ENCODE data around the gene RABEP1. TPM values are rescaled to one million over a fixed set of nuclear protein-coding genes. Genes with fewer than 3 reads are reported as not detected.
"Not testable (repeated sequence)": the region's sequence is repeated elsewhere in the genome, so short reads cannot be mapped to it uniquely, and the experiment has no call there.

RABEP1 gene
- total RNA-seq, 6 experiments from 2014 or later = 41.1 to 48.5 (median 45.6) TPM

GRCh38 chr17:5238333-5238732 lies 43.8 kb upstream of the RABEP1 start:
- Mint-ChIP-seq H3K4me1 (ENCODE audit: low read depth) (peaks cover 9% of the 10 kb centered on the region), H3K36me3 (ENCODE audit: low read depth) (no peaks in the 10 kb centered on the region), H3K9me3 (no peaks in the 10 kb centered on the region), H3K4me3 (no peak overlapping the region), H3K27ac (no peak overlapping the region), H3K27me3 (ENCODE audit: insufficient read depth) (peaks cover 4% of the 10 kb centered on the region)
- no peak for DNase-seq
- no peak for TF ChIP-seq CTCF (IDR thresholded peaks at IDR 0.05)

- DNase-seq; H3K36me3 Mint-ChIP-seq (ENCODE audit: low read depth); H3K27me3 Mint-ChIP-seq (ENCODE audit: insufficient read depth); H3K9me3 Mint-ChIP-seq; H3K4me1 Mint-ChIP-seq (ENCODE audit: low read depth); H3K27ac Mint-ChIP-seq; H3K4me3 Mint-ChIP-seq: not testable (repeated sequence)
These were observed 42.3 kb upstream of the RABEP1 start for GRCh38 chr17:5239769-5240168.

DNA sequence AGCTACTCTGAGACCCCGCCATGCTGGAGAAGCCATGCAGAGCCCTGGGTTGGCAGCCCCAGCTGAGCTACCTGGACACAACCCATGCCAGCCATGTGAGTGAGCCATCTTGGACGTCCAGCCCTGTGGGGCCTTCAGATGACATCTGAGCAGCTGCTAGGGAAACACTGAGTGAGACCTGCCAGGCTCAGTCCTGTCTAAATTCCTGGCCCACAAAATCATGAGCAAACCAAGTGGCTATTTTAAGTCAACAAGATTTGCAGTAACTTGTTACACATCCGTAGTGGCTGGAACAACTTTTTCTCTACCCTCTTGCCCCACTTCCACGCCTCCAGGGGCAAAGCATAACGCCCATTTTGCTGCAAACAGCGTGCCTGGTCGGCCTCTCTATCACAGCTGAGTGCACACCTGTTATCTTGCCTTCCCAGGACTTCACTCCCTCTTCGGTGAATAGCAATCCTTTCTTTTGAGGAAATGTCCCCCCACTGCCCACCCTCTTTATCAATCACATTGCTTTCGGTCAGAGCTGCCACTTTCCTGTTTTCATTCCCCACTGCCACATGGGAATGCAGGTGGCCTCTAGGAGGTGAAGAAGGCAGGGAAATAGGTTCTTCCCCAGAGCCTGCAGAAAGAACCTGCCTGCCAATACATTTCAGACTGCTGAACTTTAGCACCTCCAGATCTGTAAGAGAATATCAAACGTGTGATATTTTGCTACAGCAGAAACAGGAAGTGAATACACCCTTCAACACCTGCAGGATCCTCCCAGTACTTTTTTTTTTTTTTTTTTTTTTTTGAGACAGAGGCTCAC lies 40.0 kb upstream of the RABEP1 start:
- Mint-ChIP-seq H3K27ac (no peak overlapping the region), H3K27me3 (ENCODE audit: insufficient read depth) (peaks cover 6% of the 10 kb centered on the region), H3K9me3 (no peaks in the 10 kb centered on the region), H3K36me3 (ENCODE audit: low read depth) (no peaks in the 10 kb centered on the region), H3K4me1 (ENCODE audit: low read depth) (peaks cover 8% of the 10 kb centered on the region), H3K4me3 (no peak overlapping the region)
- DNase-seq = no peak
- no peak for TF ChIP-seq CTCF (IDR thresholded peaks at IDR 0.05)

GRCh38 chr17:5247621-5248020 lies 34.5 kb upstream of the RABEP1 start:
- TF ChIP-seq CTCF (IDR thresholded peaks at IDR 0.05) = no peak
- H3K9me3 Mint-ChIP-seq = no peaks in the 10 kb centered on the region
- peaks cover 6% of the 10 kb centered on the region; the same call in 1 of the 2 replicates for H3K4me1 Mint-ChIP-seq (ENCODE audit: low read depth)
- no peak overlapping the region for H3K27ac Mint-ChIP-seq
- peaks cover 4% of the 10 kb centered on the region for H3K27me3 Mint-ChIP-seq (ENCODE audit: insufficient read depth)
- no peaks in the 10 kb centered on the region for H3K36me3 Mint-ChIP-seq (ENCODE audit: low read depth)
- no peak overlapping the region for H3K4me3 Mint-ChIP-seq
- DNase-seq = no peak

DNA sequence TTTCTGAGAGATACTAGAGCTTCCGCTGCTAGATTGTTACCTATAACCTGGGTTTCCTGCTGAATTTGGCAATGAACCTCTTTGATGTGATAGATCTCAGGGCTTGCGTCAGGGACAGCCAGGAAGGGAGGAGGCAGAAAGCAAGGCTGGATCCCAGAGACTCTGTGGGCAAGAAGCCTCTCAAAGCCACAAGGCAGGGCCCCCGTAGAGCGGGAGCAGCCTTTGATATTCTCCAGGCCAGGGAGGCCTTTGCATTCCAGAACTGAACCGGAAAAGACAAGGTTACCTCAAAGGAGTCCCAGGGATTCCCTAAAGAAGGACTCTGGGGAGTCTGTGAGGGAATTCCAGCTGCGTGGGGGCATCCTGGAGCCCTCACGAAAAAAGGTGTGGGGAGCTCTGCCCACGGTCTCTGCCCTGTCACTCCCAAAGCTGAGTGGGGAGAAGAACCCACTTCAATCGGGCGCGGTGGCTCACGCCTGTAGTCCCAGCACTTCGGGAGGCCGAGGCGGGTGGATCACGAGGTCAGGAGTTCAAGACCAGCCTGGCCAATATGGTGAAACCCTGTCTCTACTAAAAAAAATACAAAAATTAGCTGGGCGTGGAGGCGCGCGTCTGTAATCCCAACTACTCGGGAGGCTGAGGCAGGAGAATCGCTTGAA lies 33.1 kb upstream of the RABEP1 start:
- peaks cover 4% of the 10 kb centered on the region for H3K27me3 Mint-ChIP-seq (ENCODE audit: insufficient read depth)
- no peak overlapping the region for H3K27ac Mint-ChIP-seq
- H3K36me3 Mint-ChIP-seq (ENCODE audit: low read depth) = no peaks in the 10 kb centered on the region
- no peak for TF ChIP-seq CTCF (IDR thresholded peaks at IDR 0.05)
- DNase-seq = no peak
- peaks cover 6% of the 10 kb centered on the region; the same call in 1 of the 2 replicates for H3K4me1 Mint-ChIP-seq (ENCODE audit: low read depth)
- no peak overlapping the region for H3K4me3 Mint-ChIP-seq
- H3K9me3 Mint-ChIP-seq = no peaks in the 10 kb centered on the region

DNA sequence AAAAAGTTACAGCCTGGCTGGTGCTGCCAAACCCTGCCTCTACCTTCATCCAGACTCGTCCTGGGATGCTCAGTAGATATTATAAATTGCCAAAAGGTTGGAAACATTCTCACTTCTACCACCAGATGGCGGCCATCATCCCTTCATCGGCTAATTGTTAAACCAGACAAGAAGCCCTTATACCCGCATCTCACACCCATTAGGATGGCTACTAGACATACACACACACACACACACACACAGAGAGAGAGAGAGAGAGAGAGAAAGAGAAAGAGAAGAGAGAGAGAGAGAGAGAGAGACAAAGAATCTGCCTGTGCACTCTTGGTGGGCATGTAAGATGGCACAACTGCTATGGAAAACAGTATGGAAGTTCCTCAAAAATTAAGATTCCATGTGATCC lies 32.5 kb upstream of the RABEP1 start:
- H3K4me3 Mint-ChIP-seq = peak overlapping the region; percentile 29

More for the DNA sequence above, 32.5 kb upstream of the RABEP1 start:
- DNase-seq = peak; percentile 75
- Mint-ChIP-seq H3K4me1 (ENCODE audit: low read depth) (peaks cover 6% of the 10 kb centered on the region; the same call in 1 of the 2 replicates), H3K27me3 (ENCODE audit: insufficient read depth) (peaks cover 4% of the 10 kb centered on the region), H3K27ac (no peak overlapping the region), H3K9me3 (no peaks in the 10 kb centered on the region), H3K36me3 (ENCODE audit: low read depth) (no peaks in the 10 kb centered on the region)
- peak; percentile 80 for TF ChIP-seq CTCF (IDR thresholded peaks at IDR 0.05)
